ACHN (cell line): ENCODE results near the gene RRAD.
"Not testable (repeated sequence)": the region's sequence is repeated elsewhere in the genome, so short reads cannot be mapped to it uniquely, and the experiment has no call there.

Source experiments
- DNase-seq: peaks from one replicate; pipeline ENCODE4 v3.0.0-alpha.2; 2015
- in situ Hi-C: cut with HindIII; loops from 2 replicates; pipeline ENCODE4 v1.10.0; 2017; ENCODE audit warnings: low sequenced_read_pairs, low pct_ligation_motif_present, low pct_unique_long_range_greater_than_20kb

Gene RRAD

DNA sequence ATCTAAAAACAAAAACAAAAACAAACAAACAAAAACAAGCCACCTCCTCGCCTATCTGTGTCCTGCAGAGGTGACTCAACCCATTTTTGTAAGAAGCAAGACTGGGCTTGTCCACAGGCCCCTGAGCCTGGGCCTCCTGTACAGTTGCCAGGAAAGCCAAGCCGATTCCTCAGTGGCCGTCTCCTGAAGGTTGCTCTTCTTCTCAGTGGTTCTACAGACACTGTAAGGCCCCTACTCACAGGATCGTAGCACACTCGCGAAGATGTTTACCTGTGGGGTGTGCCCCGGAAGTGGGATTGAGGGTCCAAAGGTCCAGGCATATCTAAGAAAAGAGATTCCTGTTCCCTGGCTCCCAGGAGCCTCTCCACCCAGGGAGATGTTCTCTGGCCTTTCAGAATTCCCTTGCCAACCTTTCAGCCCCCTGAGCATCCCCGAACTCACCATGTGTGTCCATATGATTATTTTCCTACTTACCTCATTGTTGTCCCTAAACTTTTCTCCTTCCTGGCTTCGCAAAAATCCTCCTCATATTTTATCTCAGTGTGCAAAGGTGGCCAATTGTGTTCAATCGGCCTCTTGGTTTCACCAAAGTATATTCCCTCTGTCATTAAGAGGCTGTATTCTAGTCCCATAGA lies 28.2 kb upstream of the RRAD start:
- in situ Hi-C loops = no loop called here

DNA sequence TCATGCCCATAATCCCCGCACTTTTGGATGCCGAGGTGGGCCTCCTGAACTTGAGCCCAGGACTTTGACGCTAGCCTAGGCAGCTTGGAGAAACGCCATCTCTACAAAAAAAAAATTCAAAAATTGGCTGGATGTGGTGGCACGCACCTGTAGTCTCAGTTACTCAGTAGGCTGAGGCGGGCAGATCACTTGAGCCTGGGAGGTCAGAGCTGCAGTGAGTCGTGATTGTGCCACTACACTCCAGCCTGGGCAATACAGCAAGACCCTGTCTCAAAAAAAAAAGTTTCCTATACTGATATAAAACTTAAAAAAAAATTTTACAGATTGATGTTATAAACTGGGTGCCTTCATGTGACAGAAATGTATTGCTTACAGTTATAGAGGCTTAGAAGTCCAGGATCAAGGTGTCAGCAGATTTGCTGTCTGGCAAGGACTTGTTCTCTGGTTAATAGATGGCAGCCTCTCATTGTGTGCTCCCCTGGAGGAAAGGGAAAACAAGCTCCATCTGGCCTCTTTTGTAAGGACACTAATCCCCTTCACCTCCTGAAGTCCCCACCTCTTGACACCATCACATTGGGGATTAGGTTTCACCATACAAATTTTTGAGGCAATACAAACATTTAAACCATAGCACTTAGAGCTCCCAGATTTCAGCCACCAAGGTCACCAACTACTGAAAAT lies 27.2 kb upstream of the RRAD start:
- no peak for DNase-seq
- in situ Hi-C loops = no loop called here

More for the DNA sequence above, 28.2 kb upstream of the RRAD start:
- DNase-seq = no peak

DNA sequence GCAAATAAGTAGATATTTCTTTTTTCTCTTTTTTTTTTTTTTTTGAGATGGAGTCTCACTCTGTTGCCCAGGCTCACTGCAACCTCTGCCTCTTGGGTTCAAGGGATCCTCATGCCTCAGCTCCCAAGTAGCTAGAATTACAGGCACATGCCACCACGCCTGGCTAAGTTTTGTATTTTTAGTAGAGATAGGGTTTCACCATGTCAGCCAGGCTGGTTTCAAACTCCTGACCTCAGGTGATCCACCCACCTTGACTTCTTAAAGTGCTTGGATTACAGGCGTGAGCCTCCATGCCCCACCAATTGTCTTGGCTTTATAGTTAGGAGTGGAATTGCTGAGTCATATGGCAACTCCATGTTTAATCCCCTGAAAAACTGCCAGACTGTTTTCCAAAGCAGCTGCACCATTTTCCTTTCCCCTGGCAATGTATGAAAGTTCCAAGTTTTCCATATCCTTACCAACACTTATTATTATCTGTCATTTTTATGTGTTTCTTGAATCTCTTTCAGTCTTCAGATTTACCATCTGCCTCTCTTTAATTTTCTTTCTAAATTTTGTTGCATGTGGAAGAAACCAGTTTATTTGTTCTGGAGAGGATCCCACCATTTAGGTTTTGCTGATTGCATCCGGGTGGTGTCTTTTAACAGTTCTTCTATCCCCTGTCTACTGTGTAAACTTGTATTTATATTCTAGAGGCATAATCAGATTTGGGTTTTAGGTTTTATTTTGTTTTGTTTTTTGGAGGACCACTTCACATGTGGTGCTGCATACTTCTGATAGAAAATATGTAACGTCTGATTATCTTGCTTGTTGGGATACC lies 25.8 kb upstream of the RRAD start:
- DNase-seq = no peak
- in situ Hi-C loops = no loop called here

DNA sequence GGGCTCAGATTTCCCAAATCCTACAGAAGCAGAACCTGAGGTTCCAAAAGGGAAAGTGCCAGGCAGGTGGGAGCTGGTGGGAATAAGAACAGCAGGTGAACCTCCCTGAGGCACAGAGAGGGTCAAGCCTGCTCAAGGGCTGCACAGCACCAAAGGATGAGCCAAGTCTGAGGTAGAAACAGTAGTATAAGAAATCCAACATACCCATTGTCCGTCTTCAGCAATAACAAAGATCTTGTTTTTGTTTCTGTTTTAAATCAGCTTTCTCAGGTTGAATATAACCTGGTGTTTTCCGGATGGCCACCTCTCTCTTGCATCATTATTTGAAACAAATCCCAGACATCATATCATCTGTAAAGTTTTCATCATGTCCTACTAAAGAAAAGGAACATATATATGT lies 25.1 kb upstream of the RRAD start:
- in situ Hi-C loops = no loop called here
- no peak for DNase-seq

- DNase-seq = no peak
- in situ Hi-C loops = no loop called here
Observed at GRCh38 chr16:66949472-66949871, 24.1 kb upstream of the RRAD start.

DNA sequence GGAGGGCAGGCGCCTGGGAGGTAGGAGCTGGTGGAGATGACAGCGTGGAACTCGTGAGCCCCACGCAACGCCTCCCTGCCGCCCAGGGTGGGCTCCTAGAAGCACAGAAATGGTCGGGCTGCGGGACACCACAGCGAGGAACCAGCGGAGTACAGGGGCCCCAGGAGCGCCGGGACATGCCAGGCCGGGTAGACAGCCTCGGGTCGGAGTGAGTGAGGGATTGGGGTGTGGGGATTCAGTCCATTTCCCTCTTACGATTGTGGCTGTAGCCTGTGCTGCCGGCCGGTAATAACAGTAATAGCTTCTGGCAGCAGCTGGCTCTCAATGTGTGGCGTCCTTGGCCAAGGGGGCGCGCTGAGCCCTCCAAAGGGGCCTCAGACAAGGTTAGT lies 23.5 kb upstream of the RRAD start:
- no peak for DNase-seq
- in situ Hi-C loops = no loop called here

- DNase-seq = peak; percentile 54
- in situ Hi-C loops = no loop called here
Observed at GRCh38 chr16:66948134-66948836, 22.9 kb upstream of the RRAD start.

DNA sequence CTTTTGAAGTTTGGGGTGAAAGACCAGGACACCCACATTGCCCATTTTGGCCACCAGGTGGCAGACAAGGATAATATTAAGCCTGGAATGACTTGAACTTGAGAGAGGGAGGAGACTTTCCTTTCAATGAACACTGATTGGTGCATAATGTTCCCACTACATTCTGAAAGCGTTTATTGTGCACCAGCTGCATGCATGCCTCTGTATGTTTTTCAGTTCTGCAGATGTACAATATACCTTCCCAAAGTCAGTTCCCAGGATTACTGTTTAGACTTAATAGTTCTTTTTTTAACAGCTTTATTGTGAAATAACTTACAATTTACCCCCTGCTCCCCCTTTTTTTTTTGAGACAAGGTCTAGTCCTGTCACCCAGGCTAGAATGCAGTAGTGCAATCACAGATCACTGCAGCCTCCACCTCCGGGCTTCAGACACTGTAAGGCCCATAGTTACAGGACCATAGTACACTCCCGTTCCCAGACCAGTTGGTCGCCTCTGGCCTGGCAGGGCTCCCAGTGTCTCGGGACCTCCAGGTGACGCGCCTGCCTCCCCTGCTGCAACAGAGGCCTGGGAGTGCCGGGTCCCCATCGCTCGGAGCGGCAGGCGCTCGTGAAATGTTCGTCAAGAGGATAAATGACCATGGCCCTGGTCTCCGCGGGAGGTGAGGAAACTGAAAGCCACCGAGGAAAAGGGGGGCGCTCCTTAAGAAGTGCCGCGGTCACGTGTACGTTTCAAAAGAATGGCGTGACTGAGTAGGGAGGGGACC lies 22.1 kb upstream of the RRAD start:
- DNase-seq = peak; percentile 93

GRCh38 chr16:66946974-66947301 lies 21.6 kb upstream of the RRAD start:
- in situ Hi-C loops = no loop called here

More for the DNA sequence above, 22.1 kb upstream of the RRAD start:
- in situ Hi-C loops = no loop called here

DNA sequence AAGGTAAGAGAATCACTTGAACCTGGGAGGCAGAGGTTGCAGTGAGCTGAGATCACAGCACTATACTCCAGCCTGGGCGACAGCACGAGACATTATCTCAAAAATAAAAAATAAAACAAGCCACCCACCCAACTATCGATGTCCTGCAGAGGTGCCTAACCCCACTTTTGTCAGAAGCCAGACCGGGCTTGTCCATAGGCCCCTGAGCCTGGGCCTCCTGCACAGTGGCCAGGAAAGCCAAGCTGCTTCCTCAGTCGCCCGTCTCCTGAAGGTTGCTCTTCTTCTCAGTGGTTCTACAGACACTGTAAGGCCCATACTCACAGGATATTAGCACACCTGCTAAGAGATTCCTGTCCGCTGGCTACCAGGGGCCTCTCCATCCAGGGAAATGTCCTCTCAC lies 21.2 kb upstream of the RRAD start:
- no peak for DNase-seq
- in situ Hi-C loops = no loop called here

More at GRCh38 chr16:66946974-66947301, 21.6 kb upstream of the RRAD start:
- no peak for DNase-seq

- DNase-seq = no peak
- in situ Hi-C loops = no loop called here
Observed at GRCh38 chr16:66945939-66946338, 20.6 kb upstream of the RRAD start.

DNA sequence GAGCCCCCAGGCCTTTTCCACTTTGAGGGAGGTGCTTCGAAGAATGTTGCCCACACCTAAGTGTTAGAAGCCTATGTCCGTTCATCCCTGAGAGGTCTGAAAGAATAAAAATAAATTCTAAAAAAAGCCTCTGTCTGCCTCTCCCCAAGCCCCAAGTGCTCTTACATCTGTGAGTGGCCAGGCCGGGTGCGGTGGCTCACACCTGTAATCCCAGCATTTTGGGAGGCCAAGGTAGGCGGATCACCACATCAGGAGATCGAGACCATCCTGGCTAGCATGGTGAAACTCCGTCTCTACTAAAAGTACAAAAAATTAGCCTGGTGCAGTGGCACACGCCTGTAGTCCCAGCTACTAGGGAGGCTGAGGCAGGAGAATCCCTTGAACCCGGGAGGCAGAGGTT lies 19.6 kb upstream of the RRAD start:
- DNase-seq, in situ Hi-C loops: not testable (repeated sequence)

- DNase-seq = no peak
- in situ Hi-C loops = no loop called here
Observed at GRCh38 chr16:66944054-66944441, 18.7 kb upstream of the RRAD start.

DNA sequence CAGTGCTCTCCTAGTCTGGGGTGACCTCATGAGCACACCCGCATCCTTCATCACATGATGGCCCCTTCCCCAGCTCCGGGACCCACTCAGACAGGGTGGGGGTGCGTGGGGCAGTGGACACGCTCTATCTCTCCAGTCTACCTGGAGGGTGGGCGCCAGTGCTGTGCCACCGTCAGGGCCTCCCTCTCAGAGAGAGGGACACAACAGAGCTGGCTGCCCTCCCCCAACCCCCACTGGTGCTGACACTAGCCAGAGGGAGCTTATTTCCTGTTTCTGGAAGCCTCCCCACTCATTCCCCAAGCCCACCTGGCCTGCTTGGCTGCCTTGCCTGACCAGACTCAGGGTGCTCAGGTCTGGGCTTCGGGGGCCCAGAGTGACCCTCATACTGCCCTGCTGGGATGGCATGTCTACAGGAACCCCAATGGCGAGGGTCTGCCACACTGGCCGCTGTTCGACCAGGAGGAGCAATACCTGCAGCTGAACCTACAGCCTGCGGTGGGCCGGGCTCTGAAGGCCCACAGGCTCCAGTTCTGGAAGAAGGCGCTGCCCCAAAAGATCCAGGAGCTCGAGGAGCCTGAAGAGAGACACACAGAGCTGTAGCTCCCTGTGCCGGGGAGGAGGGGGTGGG lies 18.2 kb upstream of the RRAD start:
- no peak for DNase-seq
- in situ Hi-C loops = no loop called here

DNA sequence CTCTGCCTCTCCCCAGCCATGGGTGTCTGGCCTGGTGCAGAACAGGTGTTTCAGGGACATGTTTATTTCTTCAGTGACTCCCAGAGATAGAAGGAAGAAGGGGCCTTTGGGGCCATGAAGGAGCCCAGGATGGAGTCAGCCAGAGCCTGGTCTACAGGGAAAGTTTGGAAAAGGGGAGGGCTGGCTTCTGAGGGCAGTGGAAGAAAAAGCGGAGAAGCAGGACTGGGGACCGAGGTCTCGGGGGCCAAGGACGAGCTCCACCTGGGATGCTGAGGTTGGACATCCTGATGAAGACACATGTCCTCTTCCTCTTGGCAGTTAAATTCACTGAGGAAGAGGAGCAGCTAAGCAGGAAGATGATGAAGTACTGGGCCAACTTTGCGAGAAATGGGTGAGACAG lies 17.6 kb upstream of the RRAD start:
- in situ Hi-C loops = no loop called here
- DNase-seq = no peak

- in situ Hi-C loops = no loop called here
- no peak for DNase-seq
Observed at GRCh38 chr16:66940236-66940635, 14.9 kb upstream of the RRAD start.

DNA sequence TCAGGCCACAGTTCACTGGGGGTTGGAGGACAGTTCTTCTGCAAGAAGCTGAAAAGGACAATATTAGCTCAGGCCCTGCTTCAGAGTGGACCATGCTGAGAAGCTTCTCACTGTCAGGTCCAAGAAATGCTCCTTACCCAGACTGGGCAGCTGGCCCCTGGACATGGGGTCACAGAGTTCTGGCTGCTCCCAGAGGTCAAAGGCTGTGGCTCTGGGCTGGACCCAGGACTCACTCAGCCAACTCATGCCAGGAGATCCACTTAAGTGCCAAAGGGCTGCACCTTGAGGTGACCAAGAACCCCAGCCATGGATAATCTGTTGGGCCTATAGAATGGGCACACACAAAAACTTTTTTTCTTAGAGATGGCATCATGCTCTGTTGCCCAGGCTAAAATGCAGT lies 14.0 kb upstream of the RRAD start:
- in situ Hi-C loops = loop anchor here (5.0 kb wide), 1 partner anchor 42 kb away; no protein-coding TSS in a partner anchor
- DNase-seq = no peak

DNA sequence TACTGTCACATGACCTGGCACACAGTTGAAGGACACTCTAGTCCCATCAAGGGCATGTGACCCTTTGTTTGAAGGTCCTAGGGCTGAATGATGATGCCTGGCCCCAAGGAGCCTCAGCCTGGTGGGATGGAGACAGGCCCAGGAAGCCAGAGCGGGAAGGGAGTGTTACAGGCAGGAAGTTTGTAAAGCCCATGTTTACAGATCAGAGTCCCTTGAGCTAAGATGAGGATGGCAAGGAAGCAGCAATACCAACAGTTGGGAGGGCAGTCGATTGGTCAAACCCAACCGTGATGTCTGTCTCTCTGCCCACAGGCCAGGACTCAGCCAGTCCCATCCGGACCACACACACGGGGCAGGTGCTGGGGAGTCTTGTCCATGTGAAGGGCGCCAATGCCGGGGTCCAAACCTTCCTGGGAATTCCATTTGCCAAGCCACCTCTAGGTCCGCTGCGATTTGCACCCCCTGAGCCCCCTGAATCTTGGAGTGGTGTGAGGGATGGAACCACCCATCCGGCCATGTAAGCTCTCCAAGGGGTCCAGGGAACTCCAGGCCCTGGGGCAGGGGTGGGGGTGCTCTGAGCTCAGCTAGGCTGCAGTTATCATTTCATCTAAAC lies 12.5 kb upstream of the RRAD start:
- no peak for DNase-seq
- in situ Hi-C loops = loop anchor here (5.0 kb wide), 1 partner anchor 41 kb away; no protein-coding TSS in a partner anchor
